Measurements from ENCODE around the gene WDR13. TPM values are rescaled to one million over a fixed set of nuclear protein-coding genes. Genes with fewer than 3 reads are reported as not detected.
A peak's percentile ranks its signal among the peaks of the same experiment; 100 is the strongest.

The WDR13 gene
- total RNA-seq, 3 donors from 2014 or later: 97.2 to 113 (median 97.7) TPM

DNA sequence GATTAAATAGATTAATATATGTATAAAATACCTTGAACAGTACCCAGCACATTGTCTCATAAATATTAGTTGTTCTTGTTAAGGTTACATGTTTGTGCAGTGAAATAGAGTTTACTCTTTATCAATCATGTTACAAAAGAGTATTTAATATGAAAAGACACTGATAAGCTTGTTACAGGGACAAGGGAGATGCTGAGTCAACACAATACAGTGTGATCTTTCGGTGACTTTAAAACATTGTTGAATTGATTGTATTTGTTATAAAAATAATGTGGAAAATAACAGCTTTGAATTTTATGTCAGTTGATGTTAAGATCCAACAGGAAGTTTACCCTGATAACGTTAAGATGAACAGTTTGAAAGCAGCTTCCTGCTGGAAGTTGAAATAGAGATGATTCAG lies 1.4 kb upstream of the WDR13 start:
- intact Hi-C loops (cut with DNase I; ENCODE audit: low total_unique reads): no loop called here
- Histone ChIP-seq H3K4me3 (no peak overlapping the region), H3K4me1 (no peaks in the 10 kb centered on the region), H3K27ac (no peak overlapping the region), H3K9me3 (no peaks in the 10 kb centered on the region), H3K27me3 (peaks cover 0 to 15% of the 10 kb centered on the region in 2 donors), H3K36me3 (no peaks in the 10 kb centered on the region)
- DNase-seq (ENCODE audit: low spot score in 2 of 2): no peak
- TF ChIP-seq POLR2A (IDR thresholded peaks at IDR 0.05) (no peak), POLR2AphosphoS5 (IDR thresholded peaks at IDR 0.05) (no peak), CTCF (IDR thresholded peaks at IDR 0.05) (no peak)

DNA sequence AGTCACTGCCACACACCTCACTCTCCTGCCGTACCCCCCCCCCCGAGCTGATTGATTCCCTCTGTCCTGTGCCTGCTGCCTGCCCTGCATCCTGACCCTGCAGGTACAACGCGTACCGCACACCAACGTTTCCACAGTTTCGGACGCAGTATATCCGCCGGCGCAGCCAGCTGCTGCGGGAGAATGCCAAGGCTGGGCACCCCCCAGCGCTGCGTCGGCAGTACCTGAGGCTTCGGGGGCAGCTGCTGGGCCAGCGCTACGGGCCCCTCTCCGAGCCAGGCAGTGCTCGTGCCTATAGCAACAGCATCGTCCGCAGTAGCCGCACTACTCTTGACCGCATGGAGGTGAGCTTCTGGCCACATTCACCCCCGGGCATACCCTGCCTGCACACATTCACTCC lies 1.3 kb downstream of the WDR13 start:
- H3K27ac ChIP-seq: peak overlapping the region; percentile 96 to 97
- TF ChIP-seq POLR2A (IDR thresholded peaks at IDR 0.05): no peak
- TF ChIP-seq CTCF (IDR thresholded peaks at IDR 0.05): no peak
- intact Hi-C loops (cut with DNase I; ENCODE audit: low total_unique reads): no loop called here
- H3K4me3 ChIP-seq: peak overlapping the region; percentile 57 to 74 (median 63)
- no peaks in the 10 kb centered on the region for H3K9me3 ChIP-seq
- no peak for DNase-seq (ENCODE audit: low spot score in 2 of 2)
- H3K4me1 ChIP-seq: no peaks in the 10 kb centered on the region
- no peaks in the 10 kb centered on the region for H3K36me3 ChIP-seq
- peaks cover 0 to 15% of the 10 kb centered on the region in 2 donors for H3K27me3 ChIP-seq

DNA sequence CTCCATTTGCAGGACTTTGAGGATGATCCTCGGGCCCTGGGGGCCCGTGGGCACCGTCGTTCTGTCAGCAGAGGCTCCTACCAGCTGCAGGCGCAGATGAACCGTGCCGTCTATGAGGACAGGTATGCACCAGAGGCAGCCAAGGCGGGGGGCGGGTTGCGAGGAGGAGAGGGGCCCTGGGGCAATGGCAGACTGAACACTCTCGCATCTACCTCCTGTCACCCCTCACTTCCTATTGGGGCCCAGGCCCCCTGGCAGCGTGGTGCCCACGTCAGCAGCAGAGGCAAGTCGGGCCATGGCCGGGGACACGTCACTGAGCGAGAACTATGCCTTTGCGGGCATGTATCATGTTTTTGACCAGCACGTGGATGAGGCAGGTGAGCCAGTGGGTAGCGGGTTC lies 2.0 kb downstream of the WDR13 start:
- Histone ChIP-seq H3K27me3 (peaks cover 0 to 20% of the 10 kb centered on the region in 2 donors), H3K27ac (no peak overlapping the region), H3K4me3 (no peak overlapping the region), H3K4me1 (no peaks in the 10 kb centered on the region), H3K36me3 (no peaks in the 10 kb centered on the region), H3K9me3 (no peaks in the 10 kb centered on the region)
- TF ChIP-seq POLR2A (IDR thresholded peaks at IDR 0.05) (no peak), POLR2AphosphoS5 (IDR thresholded peaks at IDR 0.05) (no peak), CTCF (IDR thresholded peaks at IDR 0.05) (no peak)
- intact Hi-C loops (cut with DNase I; ENCODE audit: low total_unique reads): no loop called here
- no peak for DNase-seq (ENCODE audit: low spot score in 2 of 2)

GRCh38 chrX:48600226-48600625 lies 2.9 kb downstream of the WDR13 start:
- H3K27me3 ChIP-seq: peaks cover 0 to 21% of the 10 kb centered on the region in 2 donors
- TF ChIP-seq POLR2AphosphoS5 (IDR thresholded peaks at IDR 0.05) (no peak), POLR2A (IDR thresholded peaks at IDR 0.05) (no peak), CTCF (IDR thresholded peaks at IDR 0.05) (no peak)
- no peak overlapping the region for H3K27ac ChIP-seq
- no peaks in the 10 kb centered on the region for H3K4me1 ChIP-seq
- H3K9me3 ChIP-seq: no peaks in the 10 kb centered on the region
- no peaks in the 10 kb centered on the region for H3K36me3 ChIP-seq
- intact Hi-C loops (cut with DNase I; ENCODE audit: low total_unique reads): no loop called here
- H3K4me3 ChIP-seq: no peak overlapping the region
- no peak for DNase-seq (ENCODE audit: low spot score in 2 of 2)

- no peak for DNase-seq (ENCODE audit: low spot score in 2 of 2)
- H3K4me3 ChIP-seq: no peak overlapping the region
- intact Hi-C loops (cut with DNase I; ENCODE audit: low total_unique reads): no loop called here
- no peak for TF ChIP-seq POLR2A (IDR thresholded peaks at IDR 0.05)
- TF ChIP-seq CTCF (IDR thresholded peaks at IDR 0.05): no peak
- TF ChIP-seq POLR2AphosphoS5 (IDR thresholded peaks at IDR 0.05): no peak
- H3K36me3 ChIP-seq: no peaks in the 10 kb centered on the region
- no peak overlapping the region for H3K27ac ChIP-seq
- no peaks in the 10 kb centered on the region for H3K4me1 ChIP-seq
- H3K27me3 ChIP-seq: peaks cover 0 to 23% of the 10 kb centered on the region in 2 donors
- H3K9me3 ChIP-seq: no peaks in the 10 kb centered on the region
Measured at GRCh38 chrX:48601741-48602394, 4.6 kb downstream of the WDR13 start.
